ENCODE data around the gene DIS3L2. TPM values are rescaled to one million over a fixed set of nuclear protein-coding genes. Genes with fewer than 3 reads are reported as not detected.

Gene DIS3L2
- total RNA-seq, 3 donors from 2014 or later = 28.5 to 43.0 (median 42.5) TPM

GRCh38 chr2:232293191-232293590, 331.7 kb downstream of the DIS3L2 start:
- Histone ChIP-seq H3K9me3 (no peaks in the 10 kb centered on the region), H3K4me1 (ENCODE audit: low read depth) (no peaks in the 10 kb centered on the region), H3K4me3 (no peak overlapping the region), H3K36me3 (ENCODE audit: low read depth) (no peaks in the 10 kb centered on the region)
- no peak for ATAC-seq
- TF ChIP-seq CTCF (IDR thresholded peaks at IDR 0.05) = no peak
- DNase-seq = no peak
- intact Hi-C loops (cut with DNase I, micrococcal nuclease) = no loop called here

GRCh38 chr2:232295971-232296370, 334.5 kb downstream of the DIS3L2 start:
- intact Hi-C loops (cut with DNase I, micrococcal nuclease) = no loop called here
- Histone ChIP-seq H3K36me3 (ENCODE audit: low read depth) (no peaks in the 10 kb centered on the region), H3K4me1 (ENCODE audit: low read depth) (peaks cover 9% of the 10 kb centered on the region), H3K4me3 (no peak overlapping the region), H3K9me3 (no peaks in the 10 kb centered on the region)
- ATAC-seq (no peak), DNase-seq (no peak)
- TF ChIP-seq CTCF (IDR thresholded peaks at IDR 0.05) = no peak

GRCh38 chr2:232296776-232297525, 335.4 kb downstream of the DIS3L2 start:
- DNase-seq = no peak
- TF ChIP-seq CTCF (IDR thresholded peaks at IDR 0.05) = no peak
- H3K9me3 ChIP-seq = no peaks in the 10 kb centered on the region
- H3K4me1 ChIP-seq (ENCODE audit: low read depth) = peaks cover 9% of the 10 kb centered on the region
- H3K36me3 ChIP-seq (ENCODE audit: low read depth) = no peaks in the 10 kb centered on the region
- no peak overlapping the region for H3K4me3 ChIP-seq
- no peak for ATAC-seq
- intact Hi-C loops (cut with DNase I, micrococcal nuclease) = no loop called here

- intact Hi-C loops (cut with DNase I, micrococcal nuclease) = no loop called here
These were observed 337.6 kb downstream of the DIS3L2 start for GRCh38 chr2:232299084-232299483.

GRCh38 chr2:232299927-232300674, 338.6 kb downstream of the DIS3L2 start:
- intact Hi-C loops (cut with DNase I, micrococcal nuclease) = no loop called here
- ATAC-seq = peak; percentile 9
- peaks cover 9% of the 10 kb centered on the region for H3K4me1 ChIP-seq (ENCODE audit: low read depth)
- TF ChIP-seq CTCF (IDR thresholded peaks at IDR 0.05) = no peak
- no peaks in the 10 kb centered on the region for H3K36me3 ChIP-seq (ENCODE audit: low read depth)
- no peak overlapping the region for H3K4me3 ChIP-seq
- DNase-seq = no peak
- H3K9me3 ChIP-seq = no peaks in the 10 kb centered on the region

More at GRCh38 chr2:232299084-232299483, 337.6 kb downstream of the DIS3L2 start:
- TF ChIP-seq CTCF (IDR thresholded peaks at IDR 0.05) = no peak
- H3K9me3 ChIP-seq = no peaks in the 10 kb centered on the region
- H3K36me3 ChIP-seq (ENCODE audit: low read depth) = no peaks in the 10 kb centered on the region
- no peak overlapping the region for H3K4me3 ChIP-seq
- ATAC-seq (no peak), DNase-seq (no peak)
- H3K4me1 ChIP-seq (ENCODE audit: low read depth) = peaks cover 9% of the 10 kb centered on the region

Measured in mucosa of descending colon (tissue), 3 donors.